H1 (cell line): Measurements from ENCODE around the gene FBXO47. TPM values are rescaled to one million over a fixed set of nuclear protein-coding genes. Genes with fewer than 3 reads are reported as not detected.
A peak's percentile ranks its signal among the peaks of the same experiment; 100 is the strongest.

ENCODE experiments used
- CTCF ChIA-PET: fragments of 300-600 bp; sonication (Branson Sonifier 250); formaldehyde crosslinking; loops from one replicate; lab custom pipeline; 2021; ENCODE audit not compliant: partially characterized antibody; lab: Charles Lee
- POLR2A ChIA-PET: fragments of 300-600 bp; sonication (Branson Sonifier 250); formaldehyde crosslinking; loops from one replicate; lab custom pipeline; 2021; ENCODE audit warnings: inconsistent platforms; ENCODE audit not compliant: partially characterized antibody; lab: Charles Lee
- DNase-seq, 2 experiments: peaks; one replicate each; pipeline versions ENCODE4 v3.0.0 to v3.0.0-alpha.2; 2010 to 2022; ENCODE audit warnings: low spot score in 2 of 2, low read depth in 1 of 2, mixed read lengths in 1 of 2
- FAIRE-seq: peaks from 2 replicates; lab custom pipeline; 2011; peaks lifted over from hg19 to GRCh38; lab: Jason Lieb, UNC
- H2AFZ ChIP-seq: 2 replicates; pipeline ENCODE4 v1.8.1; 2012; ENCODE audit warnings: low read length, inconsistent platforms
- H2AK5ac ChIP-seq: 2 replicates; pipeline ENCODE4 v1.6.1; 2013; ENCODE audit warnings: low read depth, low read length
- H2BK120ac ChIP-seq: replicated peaks from 2 replicates; pipeline ENCODE3; 2013; ENCODE audit warnings: low read depth, low read length, inconsistent platforms
- H2BK12ac ChIP-seq: 2 replicates; pipeline ENCODE4 v1.6.1; 2013; ENCODE audit warnings: low read depth, low read length
- H2BK15ac ChIP-seq: 2 replicates; pipeline ENCODE4 v1.6.1; 2013; ENCODE audit warnings: low read length
- H2BK20ac ChIP-seq: 2 replicates; pipeline ENCODE4 v1.6.1; 2013; ENCODE audit warnings: low read length
- H2BK5ac ChIP-seq: 2 replicates; pipeline ENCODE4 v1.6.1; 2013; ENCODE audit warnings: low read depth, low read length
- H3K14ac ChIP-seq: 2 replicates; pipeline ENCODE4 v1.6.1; 2013; ENCODE audit warnings: inconsistent platforms; ENCODE audit not compliant: insufficient read length
- H3K18ac ChIP-seq: 2 replicates; pipeline ENCODE4 v1.6.1; 2013; ENCODE audit warnings: low read length; ENCODE audit errors: extremely low read depth
- H3K23ac ChIP-seq: 2 replicates; pipeline ENCODE4 v1.6.1; 2013; ENCODE audit warnings: inconsistent platforms; ENCODE audit not compliant: insufficient read length
- H3K23me2 ChIP-seq: 2 replicates; pipeline ENCODE4 v1.6.1; 2013; ENCODE audit warnings: low read depth, low read length
- H3K27ac ChIP-seq: 2 replicates; pipeline ENCODE4 v1.6.1; 2011; ENCODE audit warnings: low read depth, low read length, inconsistent platforms
- H3K27me3 ChIP-seq, 4 experiments: replicated peaks in 1 of 4; 1 replicate in 1 of 4; 2 replicates in 3 of 4; pipeline versions ENCODE4 v1.6.1 to v1.8.1; 2011 to 2013; ENCODE audit warnings: low read length in 3 of 4, mild to moderate bottlenecking in 3 of 4, inconsistent platforms in 2 of 4, mixed read lengths in 2 of 4, moderate library complexity in 1 of 4; ENCODE audit not compliant: control insufficient read depth in 3 of 4, insufficient read depth in 3 of 4; ENCODE audit errors: extremely low read depth in 1 of 4
- H3K36me3 ChIP-seq, 4 experiments: 2 replicates each; pipeline versions ENCODE4 v1.6.1 to v1.8.1; 2011 to 2013; ENCODE audit warnings: mild to moderate bottlenecking in 4 of 4, low read length in 3 of 4, moderate library complexity in 2 of 4, control low read depth in 1 of 4, inconsistent platforms in 1 of 4; ENCODE audit not compliant: insufficient read depth in 4 of 4, control insufficient read depth in 2 of 4
- H3K4ac ChIP-seq: replicated peaks from 2 replicates; pipeline ENCODE3; 2013; ENCODE audit warnings: low read length, low read depth, mixed read lengths, inconsistent platforms; ENCODE audit not compliant: insufficient read length
- H3K4me1 ChIP-seq, 4 experiments: replicated peaks in 1 of 4; 1 replicate in 1 of 4; 2 replicates in 3 of 4; pipeline versions ENCODE4 v1.6.1 to v1.8.1; 2011 to 2013; ENCODE audit warnings: low read length in 3 of 4, inconsistent platforms in 2 of 4, mixed read lengths in 1 of 4; ENCODE audit not compliant: insufficient read depth in 4 of 4, control insufficient read depth in 3 of 4
- H3K4me2 ChIP-seq, 2 experiments: 2 replicates each; pipeline versions ENCODE4 v1.6.1 to v1.8.1; 2011 to 2013; ENCODE audit warnings: low read depth in 2 of 2, low read length in 2 of 2, control low read depth in 1 of 2, inconsistent platforms in 1 of 2, mild to moderate bottlenecking in 1 of 2; ENCODE audit not compliant: insufficient read depth in 1 of 2
- H3K4me3 ChIP-seq, 4 experiments: fragments of 200-600, 300-600 bp in 1 of 4; sonication (generic), shearing (Covaris generic), sonication (Bioruptor Twin) in 1 of 4; 2 replicates each; pipeline versions ENCODE4 v1.5.1 to v1.8.1; 2011 to 2016; ENCODE audit warnings: low read length in 4 of 4, low read depth in 3 of 4, control low read depth in 2 of 4, inconsistent platforms in 2 of 4, mild to moderate bottlenecking in 2 of 4, mixed read lengths in 1 of 4, moderate library complexity in 1 of 4; ENCODE audit not compliant: insufficient read depth in 2 of 4; ENCODE audit errors: extremely low read depth in 1 of 4
- H3K56ac ChIP-seq: replicated peaks from 2 replicates; pipeline ENCODE3; 2013; ENCODE audit warnings: low read depth, mild to moderate bottlenecking, mixed read lengths, low read length, inconsistent platforms; ENCODE audit not compliant: insufficient read length
- H3K79me1 ChIP-seq: 2 replicates; pipeline ENCODE4 v1.6.1; 2013; ENCODE audit warnings: low read depth, low read length, control low read depth
- H3K79me2 ChIP-seq, 2 experiments: 2 replicates each; pipeline versions ENCODE4 v1.6.1 to v1.8.1; 2012 to 2013; ENCODE audit warnings: low read length in 2 of 2, mild to moderate bottlenecking in 2 of 2, inconsistent platforms in 1 of 2; ENCODE audit not compliant: insufficient read depth in 2 of 2, control insufficient read depth in 1 of 2
- H3K9ac ChIP-seq, 4 experiments: replicated peaks in 1 of 4; 1 replicate in 1 of 4; 2 replicates in 3 of 4; pipeline versions ENCODE4 v1.6.1 to v1.8.1; 2011 to 2013; ENCODE audit warnings: low read depth in 3 of 4, low read length in 3 of 4, control low read depth in 2 of 4, mild to moderate bottlenecking in 2 of 4, moderate library complexity in 2 of 4, inconsistent platforms in 1 of 4; ENCODE audit errors: extremely low read depth in 1 of 4
- H3K9me3 ChIP-seq, 2 experiments: 2 replicates each; pipeline versions ENCODE4 v1.6.1 to v1.8.1; 2012 to 2013; ENCODE audit warnings: mild to moderate bottlenecking in 2 of 2, moderate library complexity in 2 of 2, control low read depth in 1 of 2, inconsistent platforms in 1 of 2, low read depth in 1 of 2, low read length in 1 of 2, mixed read lengths in 1 of 2; ENCODE audit not compliant: insufficient read depth in 2 of 2
- H4K20me1 ChIP-seq, 2 experiments: replicated peaks in 1 of 2; 2 replicates each; pipeline versions ENCODE3 to v1.8.1; 2011 to 2013; ENCODE audit warnings: inconsistent platforms in 2 of 2, low read length in 2 of 2, mild to moderate bottlenecking in 1 of 2; ENCODE audit not compliant: insufficient read depth in 2 of 2, control insufficient read depth in 1 of 2
- H4K5ac ChIP-seq: 2 replicates; pipeline ENCODE4 v1.6.1; 2013; ENCODE audit warnings: low read length, low read depth, mixed read lengths, inconsistent platforms; ENCODE audit not compliant: insufficient read length
- H4K8ac ChIP-seq: 2 replicates; pipeline ENCODE4 v1.8.0; 2013; ENCODE audit warnings: mild to moderate bottlenecking, moderate library complexity, low read length, inconsistent platforms; ENCODE audit not compliant: insufficient read depth; ENCODE audit errors: extremely low read depth
- H4K91ac ChIP-seq: replicated peaks from 2 replicates; pipeline ENCODE3; 2013; ENCODE audit warnings: low read length, mixed read lengths, inconsistent platforms; ENCODE audit not compliant: insufficient read length
- ATF3 ChIP-seq: IDR thresholded peaks from 2 replicates; pipeline ENCODE4 v1.6.1; 2011; ENCODE audit warnings: low read depth, mild to moderate bottlenecking, low read length; ENCODE audit not compliant: insufficient read depth
- BCL11A ChIP-seq, 2 experiments: IDR thresholded peaks; one replicate each; pipeline ENCODE4 v1.6.1; 2011; ENCODE audit warnings: low read depth in 2 of 2, low read length in 2 of 2, mild to moderate bottlenecking in 2 of 2
- FOSL1 ChIP-seq: IDR thresholded peaks from 2 replicates; pipeline ENCODE4 v1.6.1; 2011; ENCODE audit warnings: mild to moderate bottlenecking, low read depth, low read length, moderate library complexity; ENCODE audit not compliant: insufficient read depth
- KDM5A ChIP-seq: fragments of 200-600 bp; IDR thresholded peaks from 2 replicates; pipeline ENCODE4 v1.7.1; 2012; ENCODE audit warnings: mild to moderate bottlenecking, low read length, inconsistent platforms, mixed read lengths
- MAFK ChIP-seq: IDR thresholded peaks from 2 replicates; pipeline ENCODE4 v1.6.1; 2012; ENCODE audit warnings: low read depth, mild to moderate bottlenecking, improper control_type of control experiment, low read length
- RBBP5 ChIP-seq: IDR thresholded peaks from 2 replicates; pipeline ENCODE4 v1.7.1; 2012; ENCODE audit warnings: low read depth, mild to moderate bottlenecking, inconsistent platforms, low read length, moderate library complexity, borderline replicate concordance
- SUZ12 ChIP-seq: fragments of 200-600 bp; sonication (generic); IDR thresholded peaks from 2 replicates; pipeline ENCODE4 v1.6.1; 2012; ENCODE audit warnings: mild to moderate bottlenecking, inconsistent platforms, low read length, moderate library complexity, mixed read lengths
- TBP ChIP-seq: IDR thresholded peaks from 2 replicates; pipeline ENCODE4 v1.6.1; 2011; ENCODE audit warnings: low read depth, low read length, improper control_type of control experiment
- ZNF274 ChIP-seq: IDR thresholded peaks from 2 replicates; pipeline ENCODE4 v1.7.0; 2012; ENCODE audit warnings: low read length, borderline replicate concordance; ENCODE audit errors: extremely low read depth
- WGBS, 2 experiments: shearing (Covaris generic) in 1 of 2; methylation state at CpG; one replicate each; pipeline versions ENCODE4 v1.1.6 to v1.1.7; 2013 to 2015; ENCODE audit warnings: low lambda C conversion rate in 2 of 2, mixed read lengths in 2 of 2, inconsistent platforms in 1 of 2, low coverage in 1 of 2, missing lambda C conversion rate in 1 of 2; ENCODE audit not compliant: insufficient replicate concordance in 2 of 2, insufficient coverage in 1 of 2, insufficient read length in 1 of 2; ENCODE audit errors: extremely low coverage in 1 of 2, missing lambda C conversion rate in 1 of 2; 5-methylcytosine and 5-hydroxymethylcytosine counted together
- polyA plus RNA-seq, 7 experiments: library from polyadenylated mRNA; depleted of rRNA in 3 of 7; stranded (reverse) in 5 of 7; unstranded in 2 of 7; fragments of >200 nt in 5 of 7; fragments of 200-250 nt in 2 of 7; gene quantifications; 1 replicate in 5 of 7; 2 replicates in 1 of 7; 4 replicates in 1 of 7; pipeline versions ENCODE4 v1.2.1 to v1.2.3, GENCODE V29; 2011 to 2013; ENCODE audit warnings: missing spikeins in 2 of 7, mixed read lengths in 2 of 7
- total RNA-seq: library from RNA; stranded (reverse); fragmentation: NEBNext Ultra II Directional; extraction: Animal tissue kit (Norgen Biotek cat#: 25700); gene quantifications from 2 replicates; pipeline ENCODE4 v1.2.1, GENCODE V29; 2021

FBXO47 gene
- total and polyA plus RNA-seq, 2 of the 8 experiments (the other 6 are each of a cell fraction or from before 2014, with no cell fraction given): not detected

DNA sequence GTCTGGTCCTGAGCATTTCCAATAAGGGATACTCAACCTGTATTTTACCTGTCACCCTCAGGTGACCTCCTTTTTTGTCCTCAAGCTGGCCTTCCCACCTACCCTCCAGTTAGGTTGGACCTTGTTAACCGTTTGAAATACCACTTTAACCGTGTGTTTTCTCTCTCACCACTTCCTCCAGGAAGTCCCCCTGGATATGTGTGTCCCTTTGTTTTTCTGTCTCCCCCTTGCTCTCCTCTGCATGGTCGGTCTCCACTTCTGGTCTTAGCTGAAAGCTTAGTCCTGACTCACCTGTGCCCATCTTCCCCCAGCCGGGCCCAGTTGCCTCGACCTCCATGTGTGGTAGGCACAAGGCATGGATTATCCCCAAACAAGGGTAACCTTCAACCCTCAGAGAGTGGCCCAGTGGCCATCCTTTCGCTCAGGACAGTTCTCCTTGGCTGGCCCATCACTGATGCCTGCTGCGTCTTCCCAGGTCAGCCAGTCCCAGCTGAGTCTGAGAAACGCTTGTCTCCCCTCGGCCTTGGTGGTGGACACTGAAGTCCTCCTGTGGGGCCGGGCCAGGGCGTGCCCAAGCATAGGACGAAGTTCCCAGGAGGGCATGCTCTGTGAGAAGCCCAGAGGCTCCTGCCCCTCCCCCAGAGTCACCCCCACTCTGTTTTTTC lies 77.3 kb downstream of the FBXO47 start:
- H3K4me3 ChIP-seq: no peak overlapping the region
- no peak overlapping the region; the same call in 1 of the 2 replicates for H3K27ac ChIP-seq
- no peak overlapping the region for H3K56ac ChIP-seq
- H3K4ac ChIP-seq: no peak overlapping the region
- FAIRE-seq (no peak), DNase-seq (no peak)
- H4K91ac ChIP-seq: no peak overlapping the region
- no peak overlapping the region for H2BK15ac ChIP-seq
- no peak overlapping the region for H4K5ac ChIP-seq
- H2BK5ac ChIP-seq: peak overlapping the region; percentile 52; the same call in 1 of the 2 replicates
- H2BK120ac ChIP-seq: no peak overlapping the region
- H3K79me1 ChIP-seq: peaks cover 12% of the 10 kb centered on the region
- no peak overlapping the region for H4K8ac ChIP-seq
- no peak overlapping the region for H2BK12ac ChIP-seq
- H3K79me2 ChIP-seq: peaks cover 0 to 39% of the 10 kb centered on the region in 2 experiments; a peak in 2 of 4 replicates
- H3K36me3 ChIP-seq: peaks cover 0 to 18% (median 12%) of the 10 kb centered on the region in 4 experiments; a peak in 7 of 8 replicates
- CTCF ChIA-PET: interaction anchor here (1.6 kb wide), 1 partner anchor 25 kb away, joined by 4 read pairs; no protein-coding TSS in a partner anchor
- no peak overlapping the region for H2BK20ac ChIP-seq
- H3K14ac ChIP-seq: no peak overlapping the region
- no peaks in the 10 kb centered on the region for H3K9me3 ChIP-seq
- peaks cover 7 to 21% (median 14%) of the 10 kb centered on the region in 4 experiments for H3K4me1 ChIP-seq
- POLR2A ChIA-PET: interaction anchor here (0.6 to 1.4 kb wide), 5 partner anchors 12 to 313 kb away, joined by 3 to 4 read pairs (median 3); no protein-coding TSS in a partner anchor
- TF ChIP-seq FOSL1 (no peak), SUZ12 (no peak), TBP (no peak), ZNF274 (no peak), RBBP5 (no peak), BCL11A (IDR thresholded peaks at IDR 0.05; ENCODE audit: low read depth in 2 of 2, low read length in 2 of 2) (no peak), ATF3 (no peak), KDM5A (no peak), MAFK (no peak)
- H3K4me2 ChIP-seq: no peak overlapping the region
- H3K23ac ChIP-seq: no peak overlapping the region
- H2AFZ ChIP-seq: no peak overlapping the region
- H3K23me2 ChIP-seq: no peaks in the 10 kb centered on the region
- H3K18ac ChIP-seq: peak overlapping the region; percentile 32; the same call in 1 of the 2 replicates
- H4K20me1 ChIP-seq: peaks cover 7 to 18% of the 10 kb centered on the region in 2 experiments
- 89% methylated on average over 12 of the region's 12 CpGs; no CpG with 5 or more reads in 1 of the 2 experiments for WGBS, 2 experiments
- no peak overlapping the region for H3K9ac ChIP-seq
- no peak overlapping the region for H2AK5ac ChIP-seq
- H3K27me3 ChIP-seq: no peaks in the 10 kb centered on the region
